H9 (cell line): ENCODE data around the gene CXCL8. TPM values are rescaled to one million over a fixed set of nuclear protein-coding genes. Genes with fewer than 3 reads are reported as not detected.

Experiments
- DNase-seq: peaks from one replicate; pipeline ENCODE4 v3.0.0-alpha.2; 2017
- H2AFZ ChIP-seq: one replicate; pipeline ENCODE4 v1.6.1; 2013; ENCODE audit warnings: mild to moderate bottlenecking, low read length, control low read depth, moderate library complexity
- H2AK5ac ChIP-seq: 2 replicates; pipeline ENCODE4 v1.6.1; 2013; ENCODE audit warnings: low read length, control low read depth, mixed read lengths; ENCODE audit not compliant: insufficient read length
- H2BK120ac ChIP-seq: one replicate; pipeline ENCODE4 v1.6.1; 2013; ENCODE audit warnings: low read depth, mild to moderate bottlenecking, low read length, control low read depth, inconsistent platforms; ENCODE audit not compliant: poor library complexity, severe bottlenecking
- H2BK12ac ChIP-seq: 2 replicates; pipeline ENCODE4 v1.6.1; 2013; ENCODE audit warnings: low read length, control low read depth, mixed read lengths, low read depth; ENCODE audit not compliant: insufficient read length
- H2BK15ac ChIP-seq: 2 replicates; pipeline ENCODE4 v1.6.1; 2013; ENCODE audit warnings: low read depth, low read length, control low read depth
- H2BK20ac ChIP-seq: one replicate; pipeline ENCODE4 v1.6.1; 2013; ENCODE audit warnings: low read depth, mild to moderate bottlenecking, low read length, control low read depth, inconsistent platforms; ENCODE audit not compliant: poor library complexity, severe bottlenecking
- H2BK5ac ChIP-seq: 2 replicates; pipeline ENCODE4 v1.6.1; 2013; ENCODE audit warnings: low read length, control low read depth, mixed read lengths; ENCODE audit not compliant: insufficient read length
- H3K14ac ChIP-seq: 2 replicates; pipeline ENCODE4 v1.6.1; 2013; ENCODE audit warnings: low read length, control low read depth; ENCODE audit not compliant: insufficient read depth
- H3K18ac ChIP-seq: 2 replicates; pipeline ENCODE4 v1.6.1; 2013; ENCODE audit warnings: low read depth, mild to moderate bottlenecking, mixed read lengths, low read length, control low read depth; ENCODE audit not compliant: insufficient read length
- H3K23ac ChIP-seq: 2 replicates; pipeline ENCODE4 v1.6.1; 2013; ENCODE audit warnings: low read length, control low read depth, mixed read lengths, low read depth; ENCODE audit not compliant: insufficient read length
- H3K23me2 ChIP-seq: 2 replicates; pipeline ENCODE4 v1.6.1; 2013; ENCODE audit warnings: low read depth, mild to moderate bottlenecking, mixed read lengths, low read length, control low read depth; ENCODE audit not compliant: insufficient read length, poor library complexity, severe bottlenecking
- H3K27ac ChIP-seq: 2 replicates; pipeline ENCODE4 v1.5.1; 2013; ENCODE audit warnings: low read length, control low read depth, mixed read lengths, low read depth; ENCODE audit not compliant: insufficient read length
- H3K27me3 ChIP-seq: 2 replicates; pipeline ENCODE4 v1.6.1; 2013; ENCODE audit warnings: low read length, control low read depth, inconsistent platforms; ENCODE audit not compliant: insufficient read depth
- H3K4ac ChIP-seq: 2 replicates; pipeline ENCODE4 v1.6.1; 2013; ENCODE audit warnings: low read depth, mild to moderate bottlenecking, control low read depth, inconsistent platforms, low read length, moderate library complexity
- H3K4me1 ChIP-seq: 2 replicates; pipeline ENCODE4 v1.6.1; 2013; ENCODE audit warnings: low read length, control low read depth, inconsistent platforms; ENCODE audit not compliant: insufficient read depth
- H3K4me2 ChIP-seq: 2 replicates; pipeline ENCODE4 v1.6.1; 2013; ENCODE audit warnings: low read length, control low read depth, mixed read lengths; ENCODE audit not compliant: insufficient read length, insufficient read depth
- H3K56ac ChIP-seq: 2 replicates; pipeline ENCODE4 v1.6.1; 2013; ENCODE audit warnings: low read depth, mild to moderate bottlenecking, mixed read lengths, low read length, control low read depth; ENCODE audit not compliant: insufficient read length
- H3K79me1 ChIP-seq: 2 replicates; pipeline ENCODE4 v1.6.1; 2013; ENCODE audit warnings: low read depth, mild to moderate bottlenecking, moderate library complexity, low read length, control low read depth, inconsistent platforms; ENCODE audit not compliant: insufficient read depth, poor library complexity, severe bottlenecking
- H3K79me2 ChIP-seq: 2 replicates; pipeline ENCODE4 v1.6.1; 2013; ENCODE audit warnings: low read length, control low read depth, inconsistent platforms; ENCODE audit not compliant: insufficient read depth
- H3K9ac ChIP-seq: 2 replicates; pipeline ENCODE4 v1.6.1; 2013; ENCODE audit warnings: low read length, control low read depth, mixed read lengths; ENCODE audit not compliant: insufficient read length; ENCODE audit errors: extremely low read depth
- H3K9me3 ChIP-seq: one replicate; pipeline ENCODE4 v1.6.1; 2013; ENCODE audit warnings: low read depth, low read length, inconsistent platforms; ENCODE audit not compliant: control insufficient read depth
- H3T11ph ChIP-seq: one replicate; pipeline ENCODE4 v1.6.1; 2013; ENCODE audit warnings: mild to moderate bottlenecking, low read length, control low read depth, inconsistent platforms
- H4K20me1 ChIP-seq: one replicate; pipeline ENCODE4 v1.6.1; 2013; ENCODE audit not compliant: control insufficient read depth, insufficient read length, insufficient read depth
- H4K5ac ChIP-seq: 2 replicates; pipeline ENCODE4 v1.6.1; 2013; ENCODE audit warnings: low read depth, mild to moderate bottlenecking, mixed read lengths, low read length, control low read depth; ENCODE audit not compliant: insufficient read length
- H4K8ac ChIP-seq: replicated peaks from 2 replicates; pipeline ENCODE4 v1.6.1; 2013; ENCODE audit warnings: low read length, control low read depth, mixed read lengths, low read depth; ENCODE audit not compliant: insufficient read length
- H4K91ac ChIP-seq: 2 replicates; pipeline ENCODE4 v1.6.1; 2013; ENCODE audit warnings: low read depth, mild to moderate bottlenecking, moderate library complexity, mixed read lengths, low read length, control low read depth; ENCODE audit not compliant: insufficient read length
- H3K27ac Mint-ChIP-seq, 3 experiments: 2 replicates in 2 of 3; 3 replicates in 1 of 3; pipeline ENCODE4 v1.8.0; 2020 to 2021; ENCODE audit warnings: mixed read lengths in 3 of 3, mild to moderate bottlenecking in 1 of 3, moderate library complexity in 1 of 3
- H3K27me3 Mint-ChIP-seq: 2 replicates; pipeline ENCODE4 v1.8.0; 2021; ENCODE audit warnings: low read depth, mild to moderate bottlenecking, moderate library complexity, mixed read lengths
- H3K36me3 Mint-ChIP-seq, 3 experiments: 2 replicates in 2 of 3; 3 replicates in 1 of 3; pipeline ENCODE4 v1.8.0; 2020 to 2021; ENCODE audit warnings: low read depth in 3 of 3, mixed read lengths in 3 of 3; ENCODE audit not compliant: insufficient read depth in 1 of 3
- H3K4me1 Mint-ChIP-seq, 2 experiments: 2 replicates each; pipeline ENCODE4 v1.8.0; 2020; ENCODE audit warnings: mixed read lengths in 2 of 2
- H3K4me3 Mint-ChIP-seq, 2 experiments: 2 replicates in 1 of 2; 3 replicates in 1 of 2; pipeline ENCODE4 v1.8.0; 2020 to 2021; ENCODE audit warnings: mild to moderate bottlenecking in 2 of 2, mixed read lengths in 2 of 2, moderate library complexity in 1 of 2
- H3K9me3 Mint-ChIP-seq, 2 experiments: 2 replicates in 1 of 2; 3 replicates in 1 of 2; pipeline ENCODE4 v1.8.0; 2020; ENCODE audit warnings: mild to moderate bottlenecking in 2 of 2, mixed read lengths in 2 of 2, moderate library complexity in 1 of 2
- CTCF ChIP-seq: fragments of 200-600 bp; sonication (generic); conservative IDR thresholded peaks from 3 replicates; pipeline ENCODE4 v1.8.0; 2021; ENCODE audit warnings: antibody characterized with exemption, mild to moderate bottlenecking
- WGBS: extraction: QIAGEN DNeasy Blood & Tissue Kit; methylation state at CpG from one replicate; pipeline ENCODE4 v1.1.7; 2013; ENCODE audit warnings: missing lambda C conversion rate, low lambda C conversion rate, mixed read lengths; ENCODE audit not compliant: insufficient read length; ENCODE audit errors: extremely low coverage; 5-methylcytosine and 5-hydroxymethylcytosine counted together
- total RNA-seq: library from RNA; stranded (reverse); gene quantifications from 2 replicates; pipeline ENCODE4 v1.2.1, GENCODE V29; 2021

CXCL8 gene
- total RNA-seq, 1 experiment from 2014 or later, result not detected

GRCh38 chr4:73698217-73698616, 42.2 kb upstream of the CXCL8 start:
- no peak overlapping the region for H3K27ac ChIP-seq
- no peak overlapping the region for H4K91ac ChIP-seq
- H3K14ac ChIP-seq, result no peak overlapping the region

More at GRCh38 chr4:73698217-73698616, 42.2 kb upstream of the CXCL8 start:
- WGBS, result no CpG with 5 or more reads among the region's 2 CpGs
- Histone ChIP-seq H3K4me1 (no peaks in the 10 kb centered on the region), H3K9me3 (no peaks in the 10 kb centered on the region), H3K27me3 (no peaks in the 10 kb centered on the region), H3K4me2 (no peak overlapping the region), H2BK12ac (no peak overlapping the region), H3K23me2 (no peaks in the 10 kb centered on the region), H3K9ac (no peak overlapping the region), H2BK120ac (no peak overlapping the region), H2AFZ (no peak overlapping the region), H3K79me1 (no peaks in the 10 kb centered on the region), H3T11ph (no peak overlapping the region), H4K8ac (no peak overlapping the region), H3K23ac (no peak overlapping the region), H3K56ac (no peak overlapping the region), H4K20me1 (no peaks in the 10 kb centered on the region), H2BK15ac (no peak overlapping the region), H2BK5ac (no peak overlapping the region), H2AK5ac (no peak overlapping the region), H4K5ac (no peak overlapping the region), H3K18ac (no peak overlapping the region), H3K79me2 (no peaks in the 10 kb centered on the region), H3K4ac (no peak overlapping the region), H2BK20ac (no peak overlapping the region)
- DNase-seq, result no peak
- peaks cover 0 to 2% of the 10 kb centered on the region in 2 experiments; a peak in 1 of 5 replicates for H3K9me3 Mint-ChIP-seq
- no peaks in the 10 kb centered on the region for H3K4me1 Mint-ChIP-seq
- H3K27ac Mint-ChIP-seq, result no peak overlapping the region
- TF ChIP-seq CTCF, result no peak
- no peaks in the 10 kb centered on the region; the same call in 1 of the 2 replicates for H3K27me3 Mint-ChIP-seq
- H3K4me3 Mint-ChIP-seq, result no peak overlapping the region
- H3K36me3 Mint-ChIP-seq, result no peaks in the 10 kb centered on the region; a peak in 1 of 7 replicates
